Lower leg skin (tissue), 4 donors: ENCODE data around the gene NFATC2. TPM values are rescaled to one million over a fixed set of nuclear protein-coding genes. Genes with fewer than 3 reads are reported as not detected.

ENCODE experiments used
- DNase-seq, 2 donors: peaks; one replicate each; pipeline ENCODE4 v3.0.0-alpha.2; 2019; ENCODE audit warnings: low spot score in 2 of 2
- H3K4me3 ChIP-seq: fragments of 200-600 bp; sonication (generic); 2 replicates; pipeline ENCODE4 v1.5.1; 2017; ENCODE audit warnings: mild to moderate bottlenecking, low read depth; ENCODE audit not compliant: poor library complexity, severe bottlenecking
- POLR2A ChIP-seq, 2 donors: fragments of 450-650 bp; IDR thresholded peaks; one replicate each; pipeline ENCODE4 v1.6.1; 2016 to 2017; ENCODE audit warnings: antibody characterized with exemption in 2 of 2, mild to moderate bottlenecking in 1 of 2, moderate library complexity in 1 of 2
- whole genome bisulfite sequencing, 2 donors: methylation state at CpG; one replicate each; pipeline ENCODE4 v1.1.5; 2018; 5-methylcytosine and 5-hydroxymethylcytosine counted together
- intact Hi-C: fragments of 100-400 bp; cut with DNase I; formaldehyde crosslinking; loops from one replicate; pipeline ENCODE4 v1.15.0; 2023; ENCODE audit warnings: low total_unique reads
- total RNA-seq, 4 donors: library from RNA; depleted of rRNA; stranded (reverse); fragments of >200 nt; gene quantifications; one replicate each; pipeline ENCODE4 v1.1.0, GENCODE V29; 2016
- TF ChIP-seq, protein P1 (sequence below), 3 donors: fragments of 450-650 bp; IDR thresholded peaks; one replicate each; pipeline ENCODE4 v1.5.1; 2016; ENCODE audit warnings: antibody characterized with exemption in 3 of 3, mild to moderate bottlenecking in 3 of 3, moderate library complexity in 2 of 3

The NFATC2 gene
- total RNA-seq, 4 donors from 2014 or later = 4.0 to 10.4 (median 5.1) TPM

DNA sequence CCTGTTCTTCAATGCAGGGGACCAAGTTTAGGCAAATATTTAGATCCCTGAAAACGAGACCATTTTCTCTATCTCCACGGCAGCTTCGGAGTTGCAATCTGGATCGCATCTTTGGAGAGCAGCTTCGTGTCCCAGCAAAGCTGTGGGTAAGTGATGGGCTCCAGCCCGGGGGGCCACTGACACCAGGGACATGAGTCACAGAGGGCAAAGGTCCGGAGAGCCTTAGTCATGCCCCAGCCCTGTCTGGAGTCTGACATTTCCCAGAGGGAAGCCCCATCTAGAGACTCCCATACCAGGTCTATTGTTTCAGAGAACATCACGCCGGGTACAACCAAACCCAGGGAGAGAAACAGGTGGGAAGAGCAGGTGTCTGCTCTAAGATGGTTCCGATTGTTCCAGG, 95.9 kb downstream of the NFATC2 start:
- 39 to 44% methylated on average over 10 of the region's 10 CpGs for WGBS, 2 donors
- TF ChIP-seq, protein P1, sequence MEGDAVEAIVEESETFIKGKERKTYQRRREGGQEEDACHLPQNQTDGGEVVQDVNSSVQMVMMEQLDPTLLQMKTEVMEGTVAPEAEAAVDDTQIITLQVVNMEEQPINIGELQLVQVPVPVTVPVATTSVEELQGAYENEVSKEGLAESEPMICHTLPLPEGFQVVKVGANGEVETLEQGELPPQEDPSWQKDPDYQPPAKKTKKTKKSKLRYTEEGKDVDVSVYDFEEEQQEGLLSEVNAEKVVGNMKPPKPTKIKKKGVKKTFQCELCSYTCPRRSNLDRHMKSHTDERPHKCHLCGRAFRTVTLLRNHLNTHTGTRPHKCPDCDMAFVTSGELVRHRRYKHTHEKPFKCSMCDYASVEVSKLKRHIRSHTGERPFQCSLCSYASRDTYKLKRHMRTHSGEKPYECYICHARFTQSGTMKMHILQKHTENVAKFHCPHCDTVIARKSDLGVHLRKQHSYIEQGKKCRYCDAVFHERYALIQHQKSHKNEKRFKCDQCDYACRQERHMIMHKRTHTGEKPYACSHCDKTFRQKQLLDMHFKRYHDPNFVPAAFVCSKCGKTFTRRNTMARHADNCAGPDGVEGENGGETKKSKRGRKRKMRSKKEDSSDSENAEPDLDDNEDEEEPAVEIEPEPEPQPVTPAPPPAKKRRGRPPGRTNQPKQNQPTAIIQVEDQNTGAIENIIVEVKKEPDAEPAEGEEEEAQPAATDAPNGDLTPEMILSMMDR (IDR thresholded peaks at IDR 0.05) = no peak
- TF ChIP-seq POLR2A (IDR thresholded peaks at IDR 0.05) = no peak
- no peak overlapping the region for H3K4me3 ChIP-seq
- intact Hi-C loops = no loop called here
- no peak for DNase-seq

- TF ChIP-seq, protein P1 (IDR thresholded peaks at IDR 0.05) = no peak
- TF ChIP-seq POLR2A (IDR thresholded peaks at IDR 0.05) = no peak
- no peak overlapping the region for H3K4me3 ChIP-seq
- intact Hi-C loops = no loop called here
- no peak for DNase-seq
- 62 to 65% methylated on average over 2 of the region's 2 CpGs for WGBS, 2 donors
Measured at GRCh38 chr20:51446230-51446629, 96.3 kb downstream of the NFATC2 start.

DNA sequence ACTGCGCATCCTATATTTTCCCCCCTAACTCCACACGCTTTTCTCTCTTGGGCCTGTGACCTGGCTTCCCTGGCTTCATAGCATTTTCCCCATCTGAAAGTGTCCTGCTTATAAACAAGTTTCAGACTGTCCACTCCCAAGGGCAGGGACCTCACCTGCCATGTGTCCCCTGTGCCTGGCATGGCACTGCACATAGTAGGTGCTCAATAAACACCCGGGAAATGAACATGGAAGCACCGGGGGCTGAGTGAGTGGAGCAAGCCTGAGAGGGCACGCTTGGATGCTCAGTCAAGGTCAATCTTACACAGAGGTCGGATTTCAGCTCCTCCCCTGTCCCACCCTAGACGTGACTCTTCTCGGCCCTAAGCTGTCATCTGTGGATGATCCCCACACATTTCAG, 96.9 kb downstream of the NFATC2 start:
- intact Hi-C loops = no loop called here
- TF ChIP-seq, protein P1 (IDR thresholded peaks at IDR 0.05) = no peak
- no peak for TF ChIP-seq POLR2A (IDR thresholded peaks at IDR 0.05)
- no peak overlapping the region for H3K4me3 ChIP-seq
- WGBS, 2 donors = 86 to 89% methylated on average over 7 to 8 of the region's 8 CpGs
- no peak for DNase-seq

DNA sequence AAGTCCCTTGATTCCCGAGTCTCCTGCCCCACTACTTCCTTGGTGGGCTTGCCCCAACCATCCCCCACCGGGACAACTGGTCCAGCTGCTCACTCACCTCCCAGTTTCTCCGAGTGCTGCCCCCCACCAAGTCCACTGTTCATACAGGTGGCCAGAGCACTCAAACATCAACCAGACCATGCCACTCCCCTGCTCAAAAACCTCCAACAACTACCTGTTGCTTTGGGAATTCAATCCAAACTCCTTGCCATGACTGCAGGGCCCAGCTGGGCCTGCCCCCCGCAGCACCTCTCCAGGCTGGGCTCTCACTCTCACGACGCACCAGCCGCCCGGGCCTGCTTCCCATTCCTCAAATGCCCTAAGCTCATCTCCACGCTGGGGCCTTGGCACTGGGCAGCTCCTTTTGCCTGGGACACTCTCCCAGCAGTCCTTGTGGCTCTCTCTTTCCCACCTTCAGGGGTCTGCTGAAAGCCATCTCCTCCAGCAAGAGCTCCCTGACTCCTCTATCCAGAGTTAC, 97.5 kb downstream of the NFATC2 start:
- H3K4me3 ChIP-seq = no peak overlapping the region
- TF ChIP-seq, protein P1 (IDR thresholded peaks at IDR 0.05) = no peak
- TF ChIP-seq POLR2A (IDR thresholded peaks at IDR 0.05) = no peak
- intact Hi-C loops = no loop called here
- 87 to 88% methylated on average over 9 of the region's 9 CpGs for WGBS, 2 donors
- no peak for DNase-seq

DNA sequence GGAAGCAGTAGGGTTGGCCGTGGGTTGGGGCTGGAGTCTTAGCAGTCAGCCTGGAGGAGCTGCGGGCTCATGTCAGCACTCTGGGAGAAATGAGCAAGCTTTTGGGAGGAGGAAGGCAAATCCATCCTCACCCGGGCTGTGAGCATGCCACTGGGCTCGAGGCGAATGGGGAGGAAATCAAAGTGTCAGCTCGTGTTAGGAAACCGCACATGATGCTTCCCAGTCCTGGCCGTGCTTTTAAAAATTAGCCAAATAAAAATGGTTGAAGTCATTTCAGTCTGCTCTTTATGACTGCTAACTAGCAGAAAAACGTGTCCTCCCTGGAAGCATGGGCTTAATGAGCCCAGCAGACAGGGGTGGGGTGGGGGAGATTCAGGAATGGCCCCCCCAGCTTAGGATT, 98.1 kb downstream of the NFATC2 start:
- DNase-seq = no peak
- 74 to 81% methylated on average over 9 of the region's 9 CpGs for WGBS, 2 donors
- TF ChIP-seq, protein P1 (IDR thresholded peaks at IDR 0.05) = no peak
- no peak for TF ChIP-seq POLR2A (IDR thresholded peaks at IDR 0.05)
- H3K4me3 ChIP-seq = no peak overlapping the region
- intact Hi-C loops = no loop called here

- no peak overlapping the region for H3K4me3 ChIP-seq
- intact Hi-C loops = no loop called here
- WGBS, 2 donors = 87 to 95% methylated on average over 6 of the region's 6 CpGs
- TF ChIP-seq POLR2A (IDR thresholded peaks at IDR 0.05) = no peak
- TF ChIP-seq, protein P1 (IDR thresholded peaks at IDR 0.05) = no peak
- no peak for DNase-seq
Measured at GRCh38 chr20:51442602-51443001, 99.9 kb downstream of the NFATC2 start.
